HG03025 (cell line): ENCODE data around the gene LYST.
"Not testable (repeated sequence)": the region's sequence is repeated elsewhere in the genome, so short reads cannot be mapped to it uniquely, and the experiment has no call there.

Experiments
- ATAC-seq: cut with Tn5 transposase; IDR thresholded peaks from one replicate; pipeline ENCODE4 v1.9.1; 2021; ENCODE audit warnings: mild to moderate bottlenecking, moderate library complexity; ENCODE audit not compliant: unreplicated experiment, low FRiP score

LYST gene

GRCh38 chr1:235642943-235643371, 223.7 kb downstream of the LYST start:
- no peak for ATAC-seq

- no peak for ATAC-seq
These were observed 224.4 kb downstream of the LYST start for GRCh38 chr1:235642011-235642942.

- no peak for ATAC-seq
These were observed 226.1 kb downstream of the LYST start for GRCh38 chr1:235640580-235640979.

- ATAC-seq = no peak
These were observed 227.2 kb downstream of the LYST start for GRCh38 chr1:235639226-235640205.

GRCh38 chr1:235638612-235639011, 228.1 kb downstream of the LYST start:
- ATAC-seq = not testable (repeated sequence)

- ATAC-seq = no peak
These were observed 228.8 kb downstream of the LYST start for GRCh38 chr1:235637756-235638534.

GRCh38 chr1:235635938-235636662, 230.6 kb downstream of the LYST start:
- no peak for ATAC-seq

- ATAC-seq = peak; percentile 90
These were observed 234.0 kb downstream of the LYST start for GRCh38 chr1:235632506-235633401.

GRCh38 chr1:235631816-235632215, 234.9 kb downstream of the LYST start:
- ATAC-seq = no peak

- ATAC-seq = no peak
These were observed 238.2 kb downstream of the LYST start for GRCh38 chr1:235628316-235629005.

GRCh38 chr1:235625831-235626230, 240.9 kb downstream of the LYST start:
- ATAC-seq = no peak

GRCh38 chr1:235625340-235625739, 241.4 kb downstream of the LYST start:
- ATAC-seq = no peak

GRCh38 chr1:235624721-235625333, 241.9 kb downstream of the LYST start:
- ATAC-seq = no peak

GRCh38 chr1:235622936-235623779, 243.5 kb downstream of the LYST start:
- no peak for ATAC-seq

GRCh38 chr1:235619149-235619548, 247.6 kb downstream of the LYST start:
- ATAC-seq = not testable (repeated sequence)

GRCh38 chr1:235617808-235618207, 248.9 kb downstream of the LYST start:
- no peak for ATAC-seq

GRCh38 chr1:235617140-235617539, 249.6 kb downstream of the LYST start:
- ATAC-seq = no peak
